ENCODE data around the gene RIT2.
"Not testable (repeated sequence)": the region's sequence is repeated elsewhere in the genome, so short reads cannot be mapped to it uniquely, and the experiment has no call there.

Gene RIT2

DNA sequence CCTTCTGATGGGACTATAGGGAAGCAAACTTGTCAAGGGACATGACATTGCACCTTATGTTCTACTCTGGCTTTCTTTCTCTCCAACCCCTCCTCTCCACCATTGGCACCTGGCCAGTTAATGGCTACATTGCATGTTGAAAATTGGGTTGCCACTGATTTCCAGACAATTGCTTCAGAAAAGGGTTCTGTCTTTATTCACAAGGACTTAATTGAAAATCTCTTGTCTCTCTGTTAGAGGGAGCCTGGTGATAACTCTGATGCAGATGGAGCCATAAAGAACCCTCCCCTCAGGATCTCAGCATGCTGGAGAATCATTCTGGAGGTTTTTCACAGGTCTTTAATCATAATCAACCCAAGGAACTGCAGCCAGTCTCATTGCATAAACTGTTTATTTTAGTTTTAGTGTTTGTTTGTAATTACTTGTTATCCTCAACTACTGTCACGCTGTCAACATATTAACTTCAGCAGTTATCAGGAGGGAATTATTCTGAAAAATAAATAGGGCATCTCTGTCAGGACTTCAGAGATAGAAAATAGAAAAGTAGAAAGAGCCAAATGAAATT, 316.8 kb downstream of the RIT2 start:
- no peak for DNase-seq (ENCODE audit: extremely low spot score)

DNA sequence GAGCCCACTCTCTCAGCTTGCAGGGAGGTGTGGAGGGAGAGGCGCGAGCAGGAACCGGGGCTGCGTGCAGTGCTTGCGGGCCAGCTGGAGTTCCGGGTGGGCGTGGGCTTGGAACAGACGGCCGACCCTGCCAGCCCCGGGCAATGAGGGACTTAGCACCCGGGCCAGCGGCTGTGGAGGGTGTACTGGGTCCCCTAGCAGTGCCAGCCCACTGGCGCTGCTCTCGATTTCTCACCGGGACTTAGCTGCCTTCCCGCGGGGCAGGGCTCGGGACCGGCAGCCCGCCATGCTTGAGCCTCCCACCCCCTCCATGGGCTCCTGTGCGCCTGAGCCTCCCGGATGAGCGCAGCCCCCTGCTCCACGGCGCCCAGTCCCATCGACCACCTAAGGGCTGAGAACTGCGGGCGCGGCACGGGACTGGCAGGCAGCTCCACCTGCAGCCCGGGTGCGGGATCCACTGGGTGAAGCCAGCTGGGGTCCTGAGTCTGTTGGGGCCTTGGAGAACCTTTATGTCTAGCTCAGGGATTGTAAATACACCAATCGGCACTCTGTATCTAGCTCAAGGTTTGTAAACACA, 320.2 kb downstream of the RIT2 start:
- CTCF ChIA-PET; DNase-seq (ENCODE audit: extremely low spot score); POLR2A ChIA-PET: not testable (repeated sequence)

More for the DNA sequence above, 316.8 kb downstream of the RIT2 start:
- ChIA-PET POLR2A (no interaction called here), CTCF (no interaction called here)
- TF ChIP-seq, protein P1, sequence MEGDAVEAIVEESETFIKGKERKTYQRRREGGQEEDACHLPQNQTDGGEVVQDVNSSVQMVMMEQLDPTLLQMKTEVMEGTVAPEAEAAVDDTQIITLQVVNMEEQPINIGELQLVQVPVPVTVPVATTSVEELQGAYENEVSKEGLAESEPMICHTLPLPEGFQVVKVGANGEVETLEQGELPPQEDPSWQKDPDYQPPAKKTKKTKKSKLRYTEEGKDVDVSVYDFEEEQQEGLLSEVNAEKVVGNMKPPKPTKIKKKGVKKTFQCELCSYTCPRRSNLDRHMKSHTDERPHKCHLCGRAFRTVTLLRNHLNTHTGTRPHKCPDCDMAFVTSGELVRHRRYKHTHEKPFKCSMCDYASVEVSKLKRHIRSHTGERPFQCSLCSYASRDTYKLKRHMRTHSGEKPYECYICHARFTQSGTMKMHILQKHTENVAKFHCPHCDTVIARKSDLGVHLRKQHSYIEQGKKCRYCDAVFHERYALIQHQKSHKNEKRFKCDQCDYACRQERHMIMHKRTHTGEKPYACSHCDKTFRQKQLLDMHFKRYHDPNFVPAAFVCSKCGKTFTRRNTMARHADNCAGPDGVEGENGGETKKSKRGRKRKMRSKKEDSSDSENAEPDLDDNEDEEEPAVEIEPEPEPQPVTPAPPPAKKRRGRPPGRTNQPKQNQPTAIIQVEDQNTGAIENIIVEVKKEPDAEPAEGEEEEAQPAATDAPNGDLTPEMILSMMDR (IDR thresholded peaks at IDR 0.05; ENCODE audit: control extremely low read depth, extremely low read depth, low read depth, missing control alignments), result no peak

DNA sequence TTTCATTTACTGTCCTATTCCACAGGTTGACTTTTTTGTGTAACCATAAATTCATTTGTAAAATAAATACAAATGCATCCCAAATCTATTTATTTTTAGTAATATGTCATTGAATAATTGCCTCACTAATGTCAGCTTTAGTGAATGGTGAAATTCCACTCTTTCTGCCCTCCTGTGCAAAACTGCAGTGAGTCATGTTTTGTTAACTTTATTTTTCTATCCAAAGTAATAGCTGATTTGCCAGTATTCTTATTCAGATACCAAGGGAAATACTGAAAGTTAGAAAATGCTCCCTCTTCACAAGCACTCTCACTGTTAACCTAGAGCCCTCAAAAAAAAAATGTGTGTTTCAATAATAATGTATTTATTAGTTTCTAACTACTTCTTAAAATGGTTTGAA, 322.8 kb downstream of the RIT2 start:
- POLR2A ChIA-PET, result no interaction called here
- TF ChIP-seq, protein P1 (IDR thresholded peaks at IDR 0.05; ENCODE audit: control extremely low read depth, extremely low read depth, low read depth, missing control alignments), result no peak
- CTCF ChIA-PET, result interaction anchor here (1.5 kb wide), 1 partner anchor 19 kb away, joined by 3 read pairs; no protein-coding TSS in a partner anchor
- DNase-seq (ENCODE audit: extremely low spot score), result no peak

DNA sequence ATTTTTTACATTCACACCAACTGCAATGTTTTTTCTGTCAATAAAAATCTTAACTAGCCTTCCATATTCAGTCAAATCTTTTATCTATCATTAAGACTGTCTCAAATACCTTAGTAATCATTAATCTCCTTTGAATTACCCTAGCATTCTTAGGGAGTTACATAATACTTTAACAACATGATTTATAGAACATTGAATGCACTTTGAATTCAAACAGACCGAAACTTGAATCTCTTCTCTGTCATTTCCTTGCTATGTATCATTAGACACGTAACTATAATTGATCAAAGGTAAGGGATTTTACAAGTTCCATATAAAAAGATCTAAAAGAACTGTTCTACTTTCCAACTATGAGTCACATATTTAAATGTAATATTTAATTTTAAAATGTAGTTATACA, 330.9 kb downstream of the RIT2 start:
- CTCF ChIA-PET, result no interaction called here

DNA sequence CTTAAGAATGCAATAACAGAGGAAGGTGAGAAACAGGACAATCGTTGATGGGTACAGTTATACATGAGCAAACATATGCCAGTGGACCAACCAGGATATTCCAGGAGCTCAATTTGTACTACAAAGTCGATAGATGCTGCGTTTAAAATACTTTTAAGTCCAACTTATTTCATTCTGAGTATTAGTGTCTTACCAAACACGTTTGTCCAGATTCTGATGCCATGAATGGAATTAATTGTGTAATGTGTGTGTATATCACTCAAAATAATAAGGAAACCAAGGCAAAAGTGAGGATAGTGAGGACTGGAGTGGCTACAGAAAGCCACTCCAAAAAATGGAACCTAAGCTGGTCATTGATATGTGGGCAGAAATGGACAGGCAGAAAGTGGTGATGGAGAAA, 332.6 kb downstream of the RIT2 start:
- POLR2A ChIA-PET, result no interaction called here
- CTCF ChIA-PET, result interaction anchor here (0.7 to 1.9 kb wide), 3 partner anchors 14 to 19 kb away, joined by 3 to 5 read pairs (median 3); no protein-coding TSS in a partner anchor
- TF ChIP-seq, protein P1 (IDR thresholded peaks at IDR 0.05; ENCODE audit: control extremely low read depth, extremely low read depth, low read depth, missing control alignments), result no peak
- DNase-seq (ENCODE audit: extremely low spot score), result no peak

More for the DNA sequence above, 330.9 kb downstream of the RIT2 start:
- TF ChIP-seq, protein P1 (IDR thresholded peaks at IDR 0.05; ENCODE audit: control extremely low read depth, extremely low read depth, low read depth, missing control alignments), result no peak
- DNase-seq (ENCODE audit: extremely low spot score), result no peak
- POLR2A ChIA-PET, result no interaction called here

DNA sequence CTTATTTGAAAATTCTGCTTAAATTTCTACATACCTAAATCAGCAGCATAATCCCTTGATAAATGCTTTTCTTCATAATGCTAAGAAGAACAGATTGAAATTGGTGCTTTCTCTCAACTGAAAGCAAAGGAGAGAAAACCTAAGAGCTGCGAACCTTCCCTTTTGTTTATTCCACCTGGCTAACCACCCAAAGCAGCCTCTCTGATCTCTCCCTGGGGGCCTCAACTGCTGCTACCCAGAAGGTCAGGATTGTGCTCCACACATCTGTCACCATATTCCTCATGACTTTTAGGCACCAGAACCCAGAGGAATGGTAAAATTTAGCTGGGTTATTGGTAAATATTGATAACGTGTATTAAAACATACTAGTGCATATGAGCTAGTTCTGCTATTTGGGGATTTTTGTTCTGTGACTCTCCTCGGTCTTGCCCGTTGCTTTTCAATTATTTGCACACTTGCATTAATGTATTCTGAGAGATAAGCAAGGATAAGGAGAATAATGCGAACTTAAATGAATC, 334.1 kb downstream of the RIT2 start:
- POLR2A ChIA-PET, result no interaction called here
- TF ChIP-seq, protein P1 (IDR thresholded peaks at IDR 0.05; ENCODE audit: control extremely low read depth, extremely low read depth, low read depth, missing control alignments), result no peak
- CTCF ChIA-PET, result no interaction called here
- no peak for DNase-seq (ENCODE audit: extremely low spot score)

DNA sequence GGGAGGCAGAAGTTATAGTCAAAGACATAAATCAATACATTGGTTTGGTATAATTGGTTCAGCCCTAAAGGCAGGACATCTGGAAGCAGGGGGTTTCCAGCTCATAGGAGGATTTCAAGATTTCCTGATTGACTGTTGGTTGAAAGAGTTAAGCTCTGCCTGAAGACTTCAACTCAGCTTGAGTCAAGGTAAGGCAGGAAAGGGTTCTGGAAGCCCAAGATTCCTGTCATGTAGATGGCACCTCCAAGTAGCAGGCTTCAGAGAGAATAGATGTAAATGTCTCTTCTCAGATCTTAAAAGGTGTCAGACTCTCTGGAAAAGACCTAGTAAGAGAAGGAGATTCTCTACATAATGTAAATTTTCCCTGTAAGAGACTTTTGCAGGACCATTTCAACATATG, 335.3 kb downstream of the RIT2 start:
- POLR2A ChIA-PET, result no interaction called here
- CTCF ChIA-PET, result no interaction called here
- no peak for DNase-seq (ENCODE audit: extremely low spot score)
- TF ChIP-seq, protein P1 (IDR thresholded peaks at IDR 0.05; ENCODE audit: control extremely low read depth, extremely low read depth, low read depth, missing control alignments), result no peak

All from GM10248 (cell line).